NCI-H345 (cell line): Measurements from ENCODE around the gene SPINK13.
"Not testable (repeated sequence)": the region's sequence is repeated elsewhere in the genome, so short reads cannot be mapped to it uniquely, and the experiment has no call there.

Source experiments
- DNase-seq: peaks from one replicate; lab custom pipeline; 2025; lab: John Stamatoyannopoulos, UW

Gene SPINK13, protein sequence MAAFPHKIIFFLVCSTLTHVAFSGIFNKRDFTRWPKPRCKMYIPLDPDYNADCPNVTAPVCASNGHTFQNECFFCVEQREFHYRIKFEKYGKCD

DNA sequence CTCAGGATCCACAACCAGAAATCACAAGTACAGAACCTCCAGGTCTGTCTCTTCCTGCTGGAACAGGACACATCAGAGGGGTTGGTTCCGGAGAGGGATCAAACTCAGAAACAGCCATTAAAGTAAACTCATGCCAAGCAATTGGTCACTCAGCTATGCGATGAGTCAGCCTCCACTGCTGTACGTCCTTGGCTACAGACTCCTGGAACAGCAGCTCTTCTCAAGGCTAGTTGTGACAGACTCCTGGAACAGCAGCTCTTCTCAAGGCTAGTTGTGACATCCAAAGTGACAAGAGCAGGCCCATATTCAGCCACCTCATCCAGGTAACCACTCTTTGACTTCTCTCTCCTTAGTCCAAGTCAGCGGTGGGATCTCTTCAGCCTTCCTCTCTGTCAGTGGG, at the start of gene SPINK13:
Gene SPINK13, plus strand, starts transcription at position 229 of the 400 bp plus-strand sequence. CDS start 1,279 bp downstream, outside the sequence.
- DNase-seq = no peak

DNA sequence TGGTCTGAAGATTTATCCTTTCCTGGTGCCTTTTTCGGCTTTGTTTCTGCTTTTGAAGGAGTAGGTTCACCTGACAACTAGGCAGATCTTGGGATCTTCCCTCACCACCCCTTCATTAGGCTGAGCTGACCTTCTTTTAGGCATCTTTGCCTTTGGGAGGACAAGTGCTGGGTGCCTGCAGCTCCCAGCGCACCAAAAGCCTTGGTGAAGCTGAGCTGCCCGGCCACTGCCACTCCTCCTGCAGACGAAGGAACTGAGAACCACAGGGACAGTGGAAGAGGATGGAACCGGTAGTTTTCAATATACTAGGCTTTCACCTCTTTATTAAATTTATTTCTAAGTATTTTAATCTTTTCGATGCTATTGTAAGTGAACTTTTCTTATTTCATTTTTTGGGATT, 47.1 kb upstream of the SPINK13 start:
- DNase-seq = no peak

DNA sequence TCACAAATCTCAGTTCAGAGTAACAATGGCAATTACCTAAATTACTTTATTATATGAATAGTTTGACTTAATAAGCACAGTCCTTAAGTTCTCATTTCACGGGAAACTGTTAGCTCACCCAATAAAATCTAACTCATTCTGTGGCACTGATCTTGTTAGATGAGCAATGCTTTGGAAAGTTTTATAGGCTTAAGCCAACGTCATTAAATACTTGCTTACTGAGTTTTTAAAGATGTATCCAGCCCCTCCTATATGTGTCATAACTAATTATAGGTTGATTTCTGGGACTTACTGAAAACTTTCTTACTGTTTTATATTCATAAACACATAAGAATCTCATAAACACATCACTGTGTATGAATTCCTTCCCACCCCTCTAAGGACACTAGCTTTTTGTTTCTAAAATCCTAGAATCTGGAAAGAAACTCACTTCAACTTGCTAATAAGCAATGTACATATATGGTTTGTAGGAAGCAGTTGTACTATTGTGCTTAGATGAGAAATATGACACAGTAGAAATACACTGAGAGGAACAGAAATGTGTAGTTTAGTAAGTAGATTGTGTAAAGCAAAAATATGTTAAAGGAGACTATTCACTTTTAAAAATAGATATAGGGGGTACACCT, 44.4 kb upstream of the SPINK13 start:
- no peak for DNase-seq

DNA sequence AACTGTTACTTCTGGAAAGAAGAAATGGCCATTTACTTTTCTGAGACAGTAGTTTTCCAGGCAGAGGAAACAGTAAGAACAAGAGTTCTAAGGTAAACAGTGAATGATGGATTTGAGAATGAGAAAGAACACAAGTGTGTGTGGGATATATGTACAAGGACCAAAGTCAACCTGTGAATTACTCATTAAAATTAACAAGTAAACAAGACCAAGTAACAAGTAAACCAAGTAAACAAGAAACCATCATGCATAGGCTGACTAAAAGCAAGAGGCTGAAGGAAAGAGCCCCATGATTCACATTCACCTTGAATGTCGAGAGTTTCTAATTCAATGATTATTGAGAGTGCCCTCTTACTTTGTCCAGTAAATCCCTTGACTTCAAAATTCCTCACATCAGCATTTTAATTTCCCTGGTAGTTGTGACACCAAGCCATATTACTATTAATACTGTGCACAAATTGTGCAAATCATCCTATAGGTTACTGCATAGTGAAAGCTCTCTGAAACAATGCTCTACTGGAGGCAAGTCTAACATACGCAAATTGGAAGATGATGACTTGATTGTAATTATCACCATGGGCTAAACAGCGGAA, 40.1 kb upstream of the SPINK13 start:
- no peak for DNase-seq

DNA sequence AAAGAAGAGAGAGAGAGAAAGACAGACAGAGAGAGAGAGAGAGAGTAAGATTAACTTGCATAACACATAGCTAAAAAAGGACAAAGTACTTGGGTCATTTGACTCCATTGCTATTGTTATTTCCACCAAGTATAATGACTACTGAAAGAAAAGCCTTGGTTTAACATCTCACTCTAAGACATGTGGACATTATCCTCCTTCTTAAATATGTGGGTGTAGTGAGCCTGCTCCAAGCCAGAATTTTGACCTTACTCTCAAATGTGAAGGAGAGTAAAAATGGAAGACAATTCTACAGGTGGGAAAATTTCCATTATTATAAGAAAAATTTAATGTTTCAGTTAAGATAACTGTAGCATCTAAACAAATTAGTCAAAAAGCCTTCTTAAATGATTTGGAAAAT, 38.8 kb upstream of the SPINK13 start:
- DNase-seq = no peak

DNA sequence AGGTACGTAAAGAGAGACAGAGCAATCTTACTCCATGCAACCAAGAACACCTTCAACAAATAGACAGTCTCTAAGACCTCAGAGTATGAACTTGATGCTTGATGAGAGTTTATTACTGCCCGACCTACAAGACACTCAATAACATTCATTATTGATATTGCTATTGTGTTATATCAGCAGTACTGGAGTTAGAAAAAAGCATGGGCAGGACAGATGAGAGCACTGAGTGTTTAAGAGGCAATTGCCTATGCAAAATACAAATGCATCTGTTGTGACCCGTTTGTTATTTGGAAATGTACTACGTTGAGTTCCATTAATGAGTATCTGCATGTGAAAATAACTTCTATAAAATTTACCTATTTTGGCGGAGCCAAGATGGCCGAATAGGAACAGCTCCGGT, 38.4 kb upstream of the SPINK13 start:
- no peak for DNase-seq

DNA sequence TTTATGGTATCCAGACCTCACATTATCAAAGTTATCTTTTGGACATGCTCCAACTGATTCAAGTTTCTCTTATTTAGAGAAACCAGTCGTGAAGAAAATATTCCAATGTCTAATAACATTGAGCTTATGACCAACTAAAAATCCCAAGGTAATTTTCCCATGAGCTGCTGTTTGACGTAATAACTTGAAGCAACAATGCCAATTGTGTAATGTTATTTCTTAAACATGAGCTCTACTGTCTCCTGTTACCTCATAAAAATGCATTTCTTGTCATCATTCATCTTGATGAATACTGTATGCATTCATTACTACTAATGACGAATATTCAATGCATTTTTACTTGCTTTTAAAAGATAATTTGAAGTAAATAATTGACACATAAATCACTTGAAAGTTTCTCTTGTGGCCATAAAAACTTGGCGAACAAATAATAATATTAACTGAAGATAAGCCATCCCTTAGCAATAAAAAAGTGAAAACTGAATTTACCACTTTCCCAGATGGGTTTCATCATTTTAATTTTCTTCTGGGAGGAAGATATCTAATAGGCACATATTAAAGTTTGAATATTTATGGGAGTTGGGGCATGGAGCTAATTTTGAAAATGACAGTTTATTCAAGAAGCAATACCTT, 30.7 kb upstream of the SPINK13 start:
- no peak for DNase-seq

DNA sequence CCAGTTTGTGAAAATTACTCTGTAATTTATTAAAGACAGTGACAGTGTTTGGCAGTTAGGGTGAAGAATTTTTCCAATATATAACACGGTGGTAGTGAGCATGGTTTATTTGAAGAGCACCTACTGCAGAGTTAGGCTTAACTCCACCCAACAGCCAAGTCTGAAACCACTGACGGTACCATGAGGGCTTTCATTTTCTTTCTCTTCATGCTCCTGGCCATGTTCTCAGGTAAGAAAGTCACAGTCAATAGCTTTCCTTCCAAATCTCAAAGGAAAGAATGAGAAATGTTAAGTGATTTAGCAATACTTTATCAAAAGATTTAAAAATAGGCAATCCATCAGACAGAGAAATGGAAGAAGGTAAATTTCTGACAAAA, 30.2 kb upstream of the SPINK13 start, which contains the start of gene MARCOL:
Gene MARCOL, plus strand, starts transcription at position 108 of the 377 bp plus-strand sequence. Its CDS starts 73 bp downstream, at position 181.
- no peak for DNase-seq

DNA sequence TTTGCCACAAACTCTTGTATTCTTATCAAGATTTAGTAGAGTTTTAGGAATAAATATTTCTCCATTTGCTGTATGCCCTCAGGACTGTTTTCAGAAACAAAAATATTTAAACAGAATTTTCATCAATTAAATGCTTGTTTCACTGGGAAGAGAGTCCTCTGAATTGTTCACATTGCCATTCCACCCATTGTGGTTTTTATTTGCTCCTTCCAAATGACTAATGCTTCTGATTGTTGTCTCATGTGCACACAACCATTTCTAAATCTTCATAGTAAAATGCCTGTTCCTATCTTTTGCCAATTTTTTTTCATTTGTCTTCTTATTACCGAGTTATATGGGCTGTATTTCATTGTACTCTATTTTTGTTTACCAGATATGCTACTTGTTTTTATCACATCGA, 19.7 kb upstream of the SPINK13 start:
- DNase-seq = no peak

DNA sequence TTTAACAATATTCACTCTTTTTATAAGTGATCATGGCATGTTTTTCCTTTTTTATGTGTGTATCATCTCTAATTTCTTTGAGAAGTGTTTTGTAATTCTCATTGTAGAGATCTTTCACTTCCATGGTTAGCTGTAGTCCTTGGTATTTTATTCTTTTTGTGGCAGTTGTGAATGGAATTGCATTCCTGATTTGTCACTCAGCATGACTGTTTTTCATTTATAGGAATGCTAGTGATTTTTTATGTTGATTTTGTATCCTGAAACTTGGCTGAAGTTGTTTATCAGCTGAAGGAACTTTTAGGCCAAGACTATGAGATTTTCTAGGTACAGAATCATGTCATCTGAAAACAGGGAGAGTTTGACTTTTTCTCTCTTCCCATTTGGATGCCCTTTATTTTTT, 13.1 kb upstream of the SPINK13 start:
- no peak for DNase-seq

DNA sequence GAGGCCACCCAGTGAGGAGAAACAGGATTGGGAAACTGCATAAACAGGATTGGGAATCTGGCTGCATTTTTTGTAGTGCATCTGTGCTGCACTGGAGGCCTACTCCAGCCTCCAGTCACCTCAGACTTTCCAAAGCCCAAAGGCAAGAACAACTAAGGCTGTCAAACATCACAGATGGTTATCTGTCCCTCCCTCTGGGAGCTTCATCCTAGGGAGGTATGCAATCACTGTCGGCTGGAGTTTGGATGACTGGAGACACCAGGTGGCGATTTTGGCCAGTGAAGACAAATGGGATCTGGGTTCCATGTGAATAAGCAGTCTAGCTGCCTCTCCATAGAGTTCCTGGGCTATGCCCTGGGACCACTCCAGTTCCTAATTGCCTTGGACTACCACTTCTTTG, 9.3 kb upstream of the SPINK13 start:
- DNase-seq = no peak

DNA sequence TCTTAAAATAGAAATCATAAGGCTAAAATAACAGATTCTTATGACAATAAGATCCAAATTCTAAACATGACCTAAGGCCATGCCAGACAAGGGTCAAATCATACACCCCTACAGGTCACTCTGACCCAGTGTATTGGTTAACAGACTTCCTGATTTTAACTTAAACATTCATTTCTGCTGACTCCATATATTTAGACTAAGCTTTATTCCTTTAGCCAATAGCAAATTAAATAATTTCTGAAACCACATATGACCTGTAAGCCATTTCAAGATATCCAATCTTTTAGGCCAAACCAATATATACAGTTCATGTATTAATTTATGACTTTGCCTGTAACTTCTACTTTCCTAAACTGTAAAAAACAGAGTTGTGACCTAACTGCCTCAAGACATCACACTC, 7.4 kb upstream of the SPINK13 start:
- DNase-seq = no peak

DNA sequence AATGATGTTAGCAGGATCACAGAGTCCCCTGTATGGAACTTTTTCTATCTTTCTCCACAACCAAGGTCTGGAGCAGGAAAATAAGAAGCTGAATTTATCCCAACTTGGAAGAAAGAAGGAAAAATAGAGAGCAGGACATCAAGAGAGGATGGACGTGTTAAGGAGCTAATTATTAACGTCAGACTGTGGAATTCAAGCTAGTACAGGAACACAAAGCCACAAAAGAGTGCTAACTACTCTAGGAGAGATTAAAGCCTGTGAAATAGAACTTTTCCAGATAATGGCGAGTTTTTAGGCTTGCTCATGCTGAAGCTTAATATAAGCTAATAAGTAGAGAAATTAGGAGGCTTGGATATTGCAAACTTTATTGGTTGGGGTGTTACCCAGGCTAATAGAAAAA, 632 bp upstream of the SPINK13 start:
- no peak for DNase-seq

DNA sequence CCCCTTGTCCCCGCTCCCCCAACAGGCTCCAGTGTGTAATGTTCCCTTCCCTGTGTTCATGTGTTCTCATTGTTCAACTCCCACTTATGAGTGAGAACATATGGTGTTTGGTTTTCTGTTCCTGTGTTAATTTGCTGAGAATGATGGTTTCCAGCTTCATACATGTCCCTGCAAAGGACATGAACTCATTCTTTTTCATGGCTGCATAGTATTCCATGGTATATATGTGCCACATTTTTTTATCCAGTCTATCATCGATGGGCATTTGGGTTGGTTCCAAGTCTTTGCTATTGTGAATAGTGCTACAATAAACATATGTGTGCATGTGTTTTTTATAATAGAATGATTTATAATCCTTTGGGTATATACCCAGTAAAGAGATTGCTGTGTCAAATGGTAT, 6.5 kb downstream of the SPINK13 start:
- DNase-seq = not testable (repeated sequence)

DNA sequence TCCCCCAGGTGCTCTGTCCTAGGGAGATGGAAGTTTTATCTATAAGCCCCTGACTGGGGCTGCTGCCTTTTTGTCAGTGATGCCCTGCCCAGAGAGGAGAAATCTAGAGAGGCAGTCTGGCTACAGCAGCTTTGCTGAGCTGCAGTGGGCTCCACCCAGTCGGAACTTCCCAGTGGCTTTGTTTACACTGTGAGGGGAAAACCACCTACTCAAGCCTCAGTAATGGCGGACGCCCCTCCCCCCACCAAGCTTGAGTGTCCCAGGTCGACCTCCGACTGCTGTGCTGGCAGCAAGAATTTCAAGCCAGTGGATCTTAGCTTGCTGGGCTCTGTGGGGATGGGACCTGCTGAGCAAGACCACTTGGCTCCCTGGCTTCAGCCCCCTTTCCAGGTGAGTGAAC, 12.3 kb downstream of the SPINK13 start:
- DNase-seq = not testable (repeated sequence)

DNA sequence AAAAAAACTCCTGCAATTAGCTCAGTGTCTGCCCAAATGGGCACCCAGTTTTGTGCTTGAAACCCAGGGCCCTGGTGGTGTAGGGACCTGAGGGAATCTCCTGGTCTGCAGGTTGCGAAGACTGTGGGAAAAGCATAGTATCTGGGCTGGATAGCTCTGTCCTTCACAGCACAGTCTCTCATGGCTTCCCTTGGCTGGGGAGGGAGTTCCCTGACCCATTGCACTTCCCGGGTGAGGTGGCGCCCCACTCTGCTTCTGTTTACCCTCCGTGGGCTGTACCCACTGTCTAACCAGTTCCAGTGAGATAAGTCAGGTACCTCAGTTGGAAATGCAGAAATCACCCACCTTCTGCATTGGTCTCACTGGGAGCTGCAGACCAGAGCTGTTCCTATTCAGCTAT, 12.7 kb downstream of the SPINK13 start:
- DNase-seq = not testable (repeated sequence)

DNA sequence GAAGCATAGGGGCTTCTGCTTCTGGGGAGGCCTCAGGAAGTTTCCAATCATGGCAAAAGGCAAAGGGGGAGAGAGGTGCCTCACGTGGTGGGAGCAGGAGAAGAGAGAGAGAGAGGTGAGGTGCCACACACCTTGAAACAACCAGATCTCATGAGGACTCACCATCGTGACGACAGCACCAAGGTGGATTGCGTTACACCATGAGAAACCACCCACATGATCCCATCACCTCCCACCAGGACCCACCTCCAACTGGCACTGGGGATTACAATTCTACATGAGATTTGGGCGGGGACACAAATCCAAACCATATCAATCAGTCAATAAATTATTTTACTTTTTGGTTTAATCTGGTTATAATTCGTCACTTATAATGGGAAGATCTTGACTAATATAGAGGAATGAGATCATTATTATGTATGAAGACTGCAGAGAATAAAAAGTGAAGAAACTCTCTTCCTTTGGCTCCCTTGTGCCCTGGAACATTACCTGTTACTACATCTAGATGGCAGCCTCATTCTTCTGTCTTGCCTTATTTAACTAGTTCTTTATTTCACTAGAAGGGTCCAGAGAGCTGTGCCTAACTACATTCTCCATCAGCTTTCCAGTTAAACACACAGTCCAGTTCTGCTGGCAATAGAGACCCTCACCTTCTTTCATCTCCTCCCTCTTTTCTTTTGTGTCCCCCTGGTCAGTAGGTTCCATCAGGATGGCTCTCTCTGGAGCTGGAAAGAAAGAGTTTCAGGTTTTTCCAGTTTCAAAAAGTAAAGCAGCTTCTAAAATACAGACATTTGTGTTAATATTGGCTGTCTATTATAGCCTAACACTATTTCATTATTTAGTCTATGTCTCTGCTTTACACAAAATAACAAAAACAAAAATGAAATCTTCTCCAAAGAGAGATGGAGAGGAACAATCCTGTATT, 21.9 kb downstream of the SPINK13 start:
- peak; percentile 30 for DNase-seq

DNA sequence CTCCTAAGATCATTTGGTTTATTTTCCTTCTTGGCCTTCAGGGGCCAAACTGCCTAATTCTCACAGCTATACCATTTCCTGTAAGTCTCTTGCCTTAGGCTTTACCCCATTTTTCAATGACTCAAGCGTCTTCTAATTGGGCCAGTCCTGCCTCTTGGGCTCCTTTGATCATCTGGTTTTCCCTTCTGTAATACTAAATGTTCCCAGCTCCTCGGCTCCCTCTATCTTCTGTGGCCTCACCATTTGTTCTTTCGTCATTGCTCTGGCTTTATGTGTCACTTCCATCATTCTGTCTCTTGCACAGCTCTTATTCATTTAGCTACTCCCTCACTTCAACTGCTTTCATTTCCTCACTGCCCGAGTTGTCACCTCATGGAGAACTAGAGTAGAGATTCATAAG, 29.1 kb downstream of the SPINK13 start:
- DNase-seq = no peak

DNA sequence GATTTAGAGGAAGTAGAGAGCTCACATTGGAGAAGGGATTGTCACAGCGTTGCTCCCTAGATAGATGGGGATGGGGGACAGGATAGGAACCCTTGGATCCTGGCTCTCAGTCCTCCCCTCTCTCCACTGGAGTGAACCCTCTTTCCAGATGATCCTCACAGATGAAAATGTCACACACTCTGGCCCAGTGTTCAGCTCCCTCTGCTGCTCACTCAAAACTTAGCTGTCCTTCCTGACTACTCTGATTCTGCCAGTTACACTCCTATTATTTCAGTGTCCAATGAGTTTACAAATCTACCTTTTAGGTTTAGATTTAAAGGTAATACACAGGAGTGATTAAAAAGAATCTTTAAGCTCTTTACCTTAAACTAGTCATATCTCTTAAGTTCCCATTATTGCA, 37.9 kb downstream of the SPINK13 start:
- DNase-seq = no peak

DNA sequence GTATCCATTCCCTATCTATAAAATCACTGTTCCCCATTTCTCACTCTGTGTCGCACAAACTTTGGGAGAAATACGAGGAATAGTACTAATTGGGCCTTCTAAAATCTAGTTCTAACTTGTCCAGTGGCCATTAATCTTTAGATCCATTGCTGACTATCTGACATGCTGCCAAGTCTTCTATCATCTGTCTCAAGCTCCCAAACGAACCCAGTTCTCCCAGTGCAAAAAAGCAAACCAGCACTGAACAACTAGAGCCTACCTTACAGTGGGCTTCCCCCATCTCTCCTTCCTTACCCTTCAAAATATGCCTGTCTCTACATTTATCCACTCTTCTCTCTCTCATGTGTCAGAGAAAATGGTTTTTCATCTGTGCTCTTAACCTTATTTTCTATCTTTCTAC, 40.4 kb downstream of the SPINK13 start:
- no peak for DNase-seq

DNA sequence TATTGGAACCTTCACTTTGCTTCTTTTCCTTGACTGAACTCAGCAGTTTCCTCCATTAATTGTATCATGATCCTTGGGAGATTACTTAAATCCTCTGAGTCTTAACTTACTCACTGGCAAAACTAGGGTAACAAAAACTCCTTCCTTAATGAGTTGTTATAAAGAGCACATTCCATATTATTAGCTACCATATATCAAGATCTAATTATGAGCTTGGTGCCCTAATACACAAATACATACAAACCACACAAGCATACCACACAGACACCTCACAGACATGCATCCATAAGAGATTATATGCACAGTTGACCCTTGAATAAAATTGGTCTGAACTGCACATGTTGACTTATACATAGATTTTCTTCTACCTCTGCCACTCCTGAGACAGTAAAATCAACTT, 41.2 kb downstream of the SPINK13 start:
- no peak for DNase-seq

DNA sequence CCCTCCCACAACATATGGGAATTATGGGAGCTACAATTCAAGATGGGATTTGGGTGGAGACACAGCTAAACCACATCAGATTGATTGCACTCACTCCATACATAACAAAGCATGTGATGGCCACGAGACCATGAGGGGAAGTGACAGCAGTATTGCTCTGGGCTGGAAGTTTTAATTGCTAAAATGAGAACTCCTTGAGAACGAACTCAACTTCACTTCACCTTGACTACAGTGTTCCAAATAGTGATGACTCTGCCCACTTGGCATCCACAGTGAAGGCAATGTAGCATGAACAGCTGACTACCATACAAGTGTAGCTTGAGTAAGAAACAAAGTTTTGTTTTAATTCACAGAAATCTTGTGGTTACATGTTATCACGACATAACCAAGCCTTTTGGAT, 42.9 kb downstream of the SPINK13 start:
- no peak for DNase-seq
